Measurements from ENCODE around the gene TES.
"Not testable (repeated sequence)": the region's sequence is repeated elsewhere in the genome, so short reads cannot be mapped to it uniquely, and the experiment has no call there.

TES gene

GRCh38 chr7:116290740-116291139 is 80.4 kb downstream of the TES start:
- no peak for DNase-seq (ENCODE audit: low spot score)

- DNase-seq (ENCODE audit: low spot score) = no peak
Measured at GRCh38 chr7:116291937-116292336, 81.6 kb downstream of the TES start.

GRCh38 chr7:116292381-116292780 is 82.0 kb downstream of the TES start:
- no peak for DNase-seq (ENCODE audit: low spot score)

GRCh38 chr7:116293139-116293538 is 82.8 kb downstream of the TES start:
- no peak for DNase-seq (ENCODE audit: low spot score)

GRCh38 chr7:116293633-116294032 is 83.3 kb downstream of the TES start:
- DNase-seq (ENCODE audit: low spot score) = no peak

- not testable (repeated sequence) for DNase-seq (ENCODE audit: low spot score)
Measured at GRCh38 chr7:116295903-116296302, 85.6 kb downstream of the TES start.

- DNase-seq (ENCODE audit: low spot score) = no peak
Measured at GRCh38 chr7:116298055-116298454, 87.7 kb downstream of the TES start.

- DNase-seq (ENCODE audit: low spot score) = no peak
Measured at GRCh38 chr7:116298576-116298975, 88.2 kb downstream of the TES start.

GRCh38 chr7:116305485-116306408 is 95.4 kb downstream of the TES start:
- DNase-seq (ENCODE audit: low spot score) = no peak

- DNase-seq (ENCODE audit: low spot score) = no peak
Measured at GRCh38 chr7:116306409-116307048, 96.2 kb downstream of the TES start.

- DNase-seq (ENCODE audit: low spot score) = no peak
Measured at GRCh38 chr7:116307253-116307652, 96.9 kb downstream of the TES start.

Data from germinal center (tissue), 1 donor.